ENCODE data around the gene ASIC4. TPM values are rescaled to one million over a fixed set of nuclear protein-coding genes. Genes with fewer than 3 reads are reported as not detected.

The ASIC4 gene
- total and polyA plus RNA-seq, 2 donors from 2014 or later, result not detected

- H3K4me3 ChIP-seq (ENCODE audit: low read length in 3 of 3), result no peak overlapping the region
- H3K9me3 ChIP-seq (ENCODE audit: control insufficient read depth in 2 of 3, insufficient read depth in 1 of 3, low read length in 3 of 3), result no peaks in the 10 kb centered on the region
- FAIRE-seq (no peak), DNase-seq (peak in 1 of 5 donors; percentile 54)
- H3K27ac ChIP-seq (ENCODE audit: low read depth in 2 of 2, low read length in 2 of 2), result no peak overlapping the region
- no peak for TF ChIP-seq CTCF (IDR thresholded peaks at IDR 0.05; ENCODE audit: borderline replicate concordance, extremely low read depth, insufficient read depth)
- H3K27me3 ChIP-seq (ENCODE audit: control insufficient read depth, insufficient read depth, low read length), result no peaks in the 10 kb centered on the region
- no peak overlapping the region for H3K9ac ChIP-seq (ENCODE audit: low read length in 3 of 3)
- peaks cover 3 to 10% (median 6%) of the 10 kb centered on the region in 3 donors for H3K36me3 ChIP-seq (ENCODE audit: control insufficient read depth in 2 of 3, insufficient read depth in 3 of 3, low read length in 3 of 3)
- H3K4me1 ChIP-seq (ENCODE audit: control insufficient read depth in 2 of 3, insufficient read depth in 2 of 3, low read depth in 1 of 3, low read length in 3 of 3), result no peaks in the 10 kb centered on the region
- intact Hi-C loops (cut with DNase I), result no loop called here
Measured at GRCh38 chr2:219559156-219559915, 45.1 kb downstream of the ASIC4 start.

GRCh38 chr2:219560037-219560892 lies 46.0 kb downstream of the ASIC4 start:
- FAIRE-seq, result no peak
- intact Hi-C loops (cut with DNase I), result no loop called here
- peak in 2 of 5 donors; percentile 64 to 67 for DNase-seq
- no peaks in the 10 kb centered on the region for H3K9me3 ChIP-seq (ENCODE audit: control insufficient read depth in 2 of 3, insufficient read depth in 1 of 3, low read length in 3 of 3)
- no peak overlapping the region for H3K4me3 ChIP-seq (ENCODE audit: low read length in 3 of 3)
- H3K27me3 ChIP-seq (ENCODE audit: control insufficient read depth, insufficient read depth, low read length), result no peaks in the 10 kb centered on the region
- no peak overlapping the region for H3K9ac ChIP-seq (ENCODE audit: low read length in 3 of 3)
- H3K36me3 ChIP-seq (ENCODE audit: control insufficient read depth in 2 of 3, insufficient read depth in 3 of 3, low read length in 3 of 3), result peaks cover 5 to 12% (median 6%) of the 10 kb centered on the region in 3 donors
- H3K27ac ChIP-seq (ENCODE audit: low read depth in 2 of 2, low read length in 2 of 2), result no peak overlapping the region
- peak; percentile 38 for TF ChIP-seq CTCF (IDR thresholded peaks at IDR 0.05; ENCODE audit: borderline replicate concordance, extremely low read depth, insufficient read depth)
- no peaks in the 10 kb centered on the region for H3K4me1 ChIP-seq (ENCODE audit: control insufficient read depth in 2 of 3, insufficient read depth in 2 of 3, low read depth in 1 of 3, low read length in 3 of 3)

DNA sequence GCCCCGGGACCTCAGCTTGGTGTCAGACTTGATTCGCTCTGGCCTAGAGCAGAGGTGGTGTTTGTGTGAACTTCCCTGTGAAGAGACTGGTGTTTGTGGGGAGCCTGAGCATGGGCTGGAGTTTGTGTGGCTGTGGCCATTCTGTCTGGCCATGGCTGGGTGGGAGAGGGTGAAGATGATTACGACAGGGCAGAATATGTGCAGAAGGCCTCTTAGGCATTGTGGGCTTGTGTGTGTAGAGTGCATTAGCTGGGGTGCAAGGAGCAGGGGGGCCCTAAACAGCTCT lies 46.6 kb downstream of the ASIC4 start:
- Histone ChIP-seq H3K27me3 (ENCODE audit: control insufficient read depth, insufficient read depth, low read length) (no peaks in the 10 kb centered on the region), H3K27ac (ENCODE audit: low read depth in 2 of 2, low read length in 2 of 2) (no peak overlapping the region), H3K9ac (ENCODE audit: low read length in 3 of 3) (no peak overlapping the region), H3K4me1 (ENCODE audit: control insufficient read depth in 2 of 3, insufficient read depth in 2 of 3, low read depth in 1 of 3, low read length in 3 of 3) (no peaks in the 10 kb centered on the region), H3K9me3 (ENCODE audit: control insufficient read depth in 2 of 3, insufficient read depth in 1 of 3, low read length in 3 of 3) (no peaks in the 10 kb centered on the region), H3K4me3 (ENCODE audit: low read length in 3 of 3) (no peak overlapping the region), H3K36me3 (ENCODE audit: control insufficient read depth in 2 of 3, insufficient read depth in 3 of 3, low read length in 3 of 3) (peaks cover 5 to 12% (median 6%) of the 10 kb centered on the region in 3 donors)
- DNase-seq (no peak), FAIRE-seq (no peak)
- intact Hi-C loops (cut with DNase I), result no loop called here
- no peak for TF ChIP-seq CTCF (IDR thresholded peaks at IDR 0.05; ENCODE audit: borderline replicate concordance, extremely low read depth, insufficient read depth)
